GM12891 (cell line): ENCODE measurements around the gene GRK3.

Experiments used
- POLR2A ChIP-seq: IDR thresholded peaks from 2 replicates; pipeline ENCODE4 v1.6.1; 2011; ENCODE audit warnings: low read depth, low read length, control low read depth
- POLR2AphosphoS5 ChIP-seq: IDR thresholded peaks from 2 replicates; pipeline ENCODE4 v1.6.1; 2011; ENCODE audit warnings: low read depth, low read length, control low read depth

DNA sequence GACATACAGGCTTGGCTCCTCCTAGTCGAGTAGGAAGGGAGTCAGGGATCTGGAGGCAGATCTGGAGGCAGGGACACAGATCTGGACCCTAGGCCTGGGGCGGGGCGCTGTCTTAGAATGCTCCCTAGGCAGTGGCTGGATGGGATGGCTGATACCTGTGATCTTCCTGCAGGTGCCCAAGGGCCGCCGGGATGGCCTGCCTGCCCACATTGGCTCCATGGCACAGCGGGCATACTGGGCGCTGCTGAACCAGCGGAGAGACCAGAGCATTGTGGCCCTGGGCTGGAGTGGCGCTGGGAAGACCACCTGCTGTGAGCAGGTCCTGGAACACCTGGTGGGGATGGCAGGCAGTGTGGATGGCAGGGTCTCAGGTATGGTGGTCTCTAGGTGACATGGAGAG lies 212.9 kb downstream of the GRK3 start:
- TF ChIP-seq POLR2A (no peak), POLR2AphosphoS5 (no peak)
